Activated naive CD8-positive, alpha-beta T cell treated with anti-CD3 and anti-CD28 coated beads for 36 hours (primary cell): ENCODE results near the gene SMG6. TPM values are rescaled to one million over a fixed set of nuclear protein-coding genes. Genes with fewer than 3 reads are reported as not detected.
"Not testable (repeated sequence)": the region's sequence is repeated elsewhere in the genome, so short reads cannot be mapped to it uniquely, and the experiment has no call there.

Experiments used
- DNase-seq: peaks from one replicate; pipeline ENCODE4 v3.0.0; 2021
- H3K27ac Mint-ChIP-seq: one replicate; pipeline ENCODE4 v1.8.0; 2022; ENCODE audit warnings: mild to moderate bottlenecking, moderate library complexity, mixed read lengths
- H3K27me3 Mint-ChIP-seq: one replicate; pipeline ENCODE4 v1.8.0; 2022; ENCODE audit warnings: mild to moderate bottlenecking, mixed read lengths
- H3K36me3 Mint-ChIP-seq: one replicate; pipeline ENCODE4 v1.8.0; 2021; ENCODE audit warnings: mild to moderate bottlenecking, mixed read lengths
- H3K4me1 Mint-ChIP-seq: one replicate; pipeline ENCODE4 v1.8.0; 2021; ENCODE audit warnings: mixed read lengths
- H3K4me3 Mint-ChIP-seq: one replicate; pipeline ENCODE4 v1.8.0; 2022; ENCODE audit warnings: mild to moderate bottlenecking, moderate library complexity, mixed read lengths
- H3K9me3 Mint-ChIP-seq: one replicate; pipeline ENCODE4 v1.8.0; 2022; ENCODE audit warnings: mixed read lengths
- total RNA-seq, 2 experiments: library from RNA; stranded (reverse); gene quantifications; one replicate each; pipeline ENCODE4 v1.2.3, GENCODE V29; 2021

Gene SMG6
- total RNA-seq, 2 experiments from 2014 or later = 48.7 to 51.8 TPM

DNA sequence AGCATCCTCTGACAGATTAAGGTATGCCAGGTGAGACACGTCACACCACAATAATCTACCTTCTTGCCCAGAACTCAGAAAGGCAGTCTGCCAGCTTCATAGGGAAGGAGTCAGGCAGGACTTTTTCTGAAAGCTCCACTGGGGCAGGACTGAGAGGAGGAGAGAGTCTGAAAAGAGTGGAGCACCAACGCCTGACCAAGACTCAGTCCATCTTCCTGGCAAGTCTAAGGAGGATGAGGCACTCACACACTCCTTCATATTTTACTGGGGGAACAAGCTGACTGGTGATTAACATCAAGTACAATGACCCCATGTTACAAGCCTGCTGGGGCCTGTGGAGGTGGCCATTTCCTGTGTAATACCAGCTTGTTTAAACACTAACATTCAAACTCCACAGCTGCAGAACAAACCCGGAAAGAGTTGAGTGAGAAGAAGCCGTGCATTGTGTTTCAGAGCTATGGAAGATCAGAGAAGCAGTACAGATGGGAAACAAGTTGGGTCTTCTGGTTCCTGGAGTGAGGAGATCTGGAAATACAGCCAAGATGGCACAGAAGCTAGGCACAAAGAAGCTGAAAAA, 126.3 kb downstream of the SMG6 start:
- peaks cover 21% of the 10 kb centered on the region for H3K36me3 Mint-ChIP-seq
- no peaks in the 10 kb centered on the region for H3K9me3 Mint-ChIP-seq
- no peak overlapping the region for H3K4me3 Mint-ChIP-seq
- no peak for DNase-seq
- H3K27me3 Mint-ChIP-seq = no peaks in the 10 kb centered on the region
- H3K4me1 Mint-ChIP-seq = peaks cover 11% of the 10 kb centered on the region
- no peak overlapping the region for H3K27ac Mint-ChIP-seq

DNA sequence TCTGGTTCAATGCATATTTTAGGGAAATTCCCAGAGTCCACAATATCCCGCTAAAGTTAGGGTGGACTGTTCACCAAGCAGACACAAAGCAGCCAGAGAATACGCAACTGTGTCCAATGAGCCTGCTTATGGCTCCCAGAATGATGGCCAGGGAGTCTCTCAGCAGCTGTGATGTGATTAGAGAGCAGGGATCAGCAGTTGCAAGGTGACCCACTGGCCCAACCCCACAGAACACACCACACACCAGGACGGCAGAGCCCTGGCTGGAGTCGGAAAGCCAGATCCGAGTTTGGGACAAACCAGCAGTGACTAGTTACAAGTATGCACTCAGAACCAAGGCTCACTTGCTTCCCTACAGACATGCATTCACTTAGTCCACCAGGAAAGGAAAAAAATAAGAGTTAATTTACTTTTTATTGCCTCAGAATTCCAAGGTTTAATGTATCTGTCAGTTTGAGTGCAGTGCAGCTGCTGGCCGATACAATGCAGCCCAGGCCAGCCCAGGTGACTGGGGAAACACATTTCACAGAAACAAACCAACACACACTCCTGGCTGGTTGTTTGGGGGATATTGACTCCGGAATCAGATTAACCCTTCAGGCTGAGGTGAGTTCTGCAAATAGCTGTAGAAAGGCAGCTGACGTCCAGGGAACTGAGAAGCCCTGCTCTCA, 127.0 kb downstream of the SMG6 start:
- no peak for DNase-seq
- peaks cover 24% of the 10 kb centered on the region for H3K36me3 Mint-ChIP-seq
- H3K27ac Mint-ChIP-seq = no peak overlapping the region
- no peak overlapping the region for H3K4me3 Mint-ChIP-seq
- H3K27me3 Mint-ChIP-seq = no peaks in the 10 kb centered on the region
- H3K9me3 Mint-ChIP-seq = no peaks in the 10 kb centered on the region
- H3K4me1 Mint-ChIP-seq = peaks cover 9% of the 10 kb centered on the region

DNA sequence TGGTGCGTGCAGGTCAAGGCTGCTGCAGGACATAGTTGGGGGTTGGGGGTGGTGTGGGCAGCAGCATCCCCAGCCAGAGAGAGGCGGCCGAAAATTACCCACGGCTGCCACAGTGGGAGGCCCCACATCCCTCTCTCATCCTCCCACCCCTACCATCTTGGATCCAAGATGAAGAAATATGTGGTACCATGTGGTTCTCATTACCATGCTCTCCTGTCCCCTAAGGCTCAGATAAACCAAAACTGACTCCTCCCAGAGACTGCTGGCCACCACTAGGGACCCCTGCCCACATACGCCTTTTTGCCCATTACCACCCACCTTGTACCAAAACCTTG, 128.3 kb downstream of the SMG6 start:
- H3K27ac Mint-ChIP-seq = no peak overlapping the region
- peaks cover 5% of the 10 kb centered on the region for H3K4me1 Mint-ChIP-seq
- H3K4me3 Mint-ChIP-seq = no peak overlapping the region
- DNase-seq = no peak
- no peaks in the 10 kb centered on the region for H3K9me3 Mint-ChIP-seq
- no peaks in the 10 kb centered on the region for H3K27me3 Mint-ChIP-seq
- peaks cover 24% of the 10 kb centered on the region for H3K36me3 Mint-ChIP-seq

DNA sequence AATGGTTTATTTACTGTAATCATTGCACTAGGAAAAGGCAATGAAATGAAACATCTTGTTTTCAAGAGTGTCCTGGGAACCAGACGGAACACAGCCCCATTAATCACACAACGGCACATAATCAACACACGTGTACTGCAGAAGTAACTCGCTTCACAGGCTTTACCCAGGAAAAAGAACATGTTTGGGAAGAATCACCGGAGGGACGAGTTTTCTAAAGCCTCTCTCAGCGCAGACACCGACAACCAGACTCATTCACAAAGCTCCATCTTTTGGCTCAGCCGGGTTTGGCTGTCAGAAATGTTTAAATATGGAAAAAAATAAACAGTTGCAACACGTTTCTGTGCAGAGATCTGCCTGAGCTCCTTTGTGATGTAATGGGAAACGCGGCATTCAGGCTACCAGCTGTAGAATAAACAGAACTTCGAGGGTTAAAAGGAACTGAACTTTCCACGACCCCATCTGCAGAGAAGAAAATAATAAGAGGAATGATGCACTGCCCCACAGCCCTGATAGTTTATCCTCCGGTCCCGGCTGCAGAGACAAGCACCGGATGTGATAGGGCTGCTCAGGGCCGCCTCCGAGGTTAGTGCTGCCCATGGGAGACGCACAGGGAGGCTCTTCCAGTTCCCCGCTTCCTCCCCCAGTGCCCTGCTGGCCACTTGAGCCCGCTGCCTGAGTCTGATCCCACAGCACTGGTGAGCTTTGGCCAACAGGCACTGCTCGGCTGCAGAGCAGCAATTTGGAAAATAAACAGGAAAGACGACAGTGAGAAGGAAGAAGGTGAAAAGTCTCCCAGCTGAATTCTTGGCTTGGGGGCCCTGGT, 128.9 kb downstream of the SMG6 start:
- Mint-ChIP-seq H3K4me1 (peaks cover 5% of the 10 kb centered on the region), H3K36me3 (peaks cover 23% of the 10 kb centered on the region), H3K4me3 (no peak overlapping the region), H3K27me3 (no peaks in the 10 kb centered on the region), H3K9me3 (no peaks in the 10 kb centered on the region), H3K27ac (no peak overlapping the region)
- DNase-seq = no peak

DNA sequence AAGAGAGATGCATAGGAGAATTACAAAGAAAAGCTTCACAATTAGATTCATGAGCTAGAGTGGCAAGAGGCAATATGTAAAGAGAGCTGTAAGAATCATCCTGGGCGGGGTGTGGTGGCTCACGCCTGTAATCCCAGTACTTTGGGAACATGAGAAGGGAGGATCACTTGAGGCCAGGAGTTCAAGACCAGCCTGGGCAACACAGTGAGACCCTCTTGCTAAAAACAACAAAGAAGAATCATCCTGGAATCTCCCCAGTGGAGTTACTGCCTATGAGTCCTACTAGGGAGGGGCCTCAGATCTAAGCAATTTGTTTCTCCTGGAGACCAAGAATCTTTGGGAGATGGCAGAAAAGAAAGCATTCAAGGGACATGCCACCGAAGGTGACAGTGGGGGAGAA, 129.6 kb downstream of the SMG6 start:
- no peak for DNase-seq
- Mint-ChIP-seq H3K27ac (no peak overlapping the region), H3K27me3 (no peaks in the 10 kb centered on the region), H3K4me3 (no peak overlapping the region), H3K9me3 (no peaks in the 10 kb centered on the region), H3K36me3 (peaks cover 28% of the 10 kb centered on the region), H3K4me1 (peaks cover 3% of the 10 kb centered on the region)

DNA sequence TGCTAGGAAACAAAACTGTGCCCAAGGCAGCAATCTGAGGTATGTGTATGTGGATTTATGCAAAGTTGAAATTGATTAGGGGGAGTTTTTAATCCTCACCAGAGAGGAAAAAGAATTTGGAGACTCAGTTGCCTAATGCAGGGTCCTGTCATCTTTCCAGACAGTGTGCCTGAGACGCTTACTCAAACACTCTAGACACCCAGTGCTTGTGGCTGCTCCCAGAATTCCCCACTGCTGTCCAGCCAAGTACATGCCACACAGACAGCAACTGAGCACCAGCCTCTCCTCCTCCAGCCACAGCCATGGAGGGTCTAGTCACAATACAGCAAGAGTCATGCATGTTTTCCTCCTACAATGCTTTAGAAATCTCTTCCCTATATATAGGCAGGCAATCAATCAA, 130.6 kb downstream of the SMG6 start:
- Mint-ChIP-seq H3K27ac (no peak overlapping the region), H3K4me1 (peaks cover 3% of the 10 kb centered on the region), H3K36me3 (peaks cover 26% of the 10 kb centered on the region), H3K27me3 (no peaks in the 10 kb centered on the region), H3K9me3 (no peaks in the 10 kb centered on the region), H3K4me3 (no peak overlapping the region)
- DNase-seq = no peak

DNA sequence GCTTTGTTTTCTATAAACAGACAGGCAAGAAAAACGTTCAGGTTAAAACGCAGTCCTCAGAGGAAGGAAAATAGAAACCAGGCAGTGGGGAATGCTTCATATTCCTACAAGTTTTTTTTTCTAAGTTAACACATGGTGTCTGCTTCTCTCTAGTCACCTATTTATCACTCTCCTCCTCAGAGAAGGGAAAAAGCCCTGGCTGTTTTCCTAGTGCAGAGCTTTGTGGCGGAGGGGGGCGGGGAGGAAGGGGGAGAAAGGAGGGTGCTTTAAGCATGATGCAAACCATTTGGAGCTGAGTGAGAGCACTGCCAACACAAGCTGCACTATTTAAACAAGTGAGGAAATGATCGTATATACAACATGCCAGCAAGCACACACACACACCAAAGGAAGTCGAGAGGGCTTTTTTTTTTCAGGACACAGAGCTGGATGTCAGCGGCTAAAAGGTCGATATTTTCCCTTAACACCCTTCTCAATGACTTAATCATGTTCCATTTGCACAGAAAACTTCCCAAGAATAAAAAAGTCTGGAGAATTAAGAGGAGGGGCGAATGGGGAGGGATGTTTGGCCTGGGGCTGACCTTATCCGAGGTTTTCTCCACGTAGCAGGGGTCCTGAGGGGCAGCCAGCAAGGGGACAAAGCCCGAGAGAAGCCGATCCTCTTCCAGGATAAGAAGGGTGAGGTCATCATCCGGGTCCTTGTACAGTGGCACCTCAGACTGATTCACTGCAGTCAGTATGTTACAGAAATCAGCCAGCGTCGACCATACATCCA, 131.3 kb downstream of the SMG6 start:
- Mint-ChIP-seq H3K9me3 (no peaks in the 10 kb centered on the region), H3K4me1 (no peaks in the 10 kb centered on the region), H3K27ac (no peak overlapping the region)

DNA sequence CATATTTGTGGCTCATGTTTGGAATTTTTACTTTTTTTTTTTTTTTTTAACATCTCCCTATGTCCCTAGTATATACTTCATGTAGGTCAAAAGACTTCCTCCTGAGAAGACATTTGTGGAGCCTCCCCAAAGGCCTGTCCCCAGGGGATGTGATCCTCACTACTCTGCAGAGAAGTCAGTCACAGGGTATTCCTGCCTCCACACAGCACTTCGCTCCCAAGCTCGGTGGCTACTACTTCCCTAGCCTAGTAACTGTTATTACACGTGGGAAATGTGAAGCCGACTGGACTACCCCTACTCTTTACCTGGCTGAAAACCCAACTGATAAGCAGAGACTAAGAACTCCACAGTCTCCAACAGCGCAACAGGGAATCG, 131.9 kb downstream of the SMG6 start:
- Mint-ChIP-seq H3K36me3 (peaks cover 28% of the 10 kb centered on the region), H3K27ac (no peak overlapping the region), H3K9me3 (no peaks in the 10 kb centered on the region), H3K4me3 (no peak overlapping the region), H3K27me3 (no peaks in the 10 kb centered on the region), H3K4me1 (no peaks in the 10 kb centered on the region)
- DNase-seq = no peak

More for the DNA sequence above, 131.3 kb downstream of the SMG6 start:
- H3K36me3 Mint-ChIP-seq = peaks cover 26% of the 10 kb centered on the region
- H3K27me3 Mint-ChIP-seq = no peaks in the 10 kb centered on the region
- DNase-seq = no peak
- no peak overlapping the region for H3K4me3 Mint-ChIP-seq

DNA sequence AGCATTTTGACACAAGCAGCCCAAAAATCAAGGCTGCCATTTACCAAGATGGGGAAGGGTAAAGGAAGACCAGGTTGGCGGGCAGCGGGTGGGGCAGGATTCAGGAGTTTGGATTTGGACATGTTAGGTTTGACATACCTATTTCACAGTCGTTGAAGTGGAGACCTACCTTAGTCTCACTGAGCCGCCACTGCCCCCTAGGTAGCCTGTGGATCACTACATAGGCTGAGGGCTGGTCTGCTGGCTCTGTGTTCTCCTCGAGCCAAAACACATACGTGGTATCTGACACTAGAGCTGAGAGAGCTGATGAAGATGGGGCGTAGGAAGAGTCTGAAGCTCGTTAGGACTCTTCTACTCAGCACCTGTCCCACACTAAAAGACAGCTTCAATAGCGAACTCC, 133.6 kb downstream of the SMG6 start:
- Mint-ChIP-seq H3K4me3 (no peak overlapping the region), H3K36me3 (peaks cover 27% of the 10 kb centered on the region), H3K9me3 (no peaks in the 10 kb centered on the region), H3K4me1 (no peaks in the 10 kb centered on the region), H3K27ac (no peak overlapping the region), H3K27me3 (no peaks in the 10 kb centered on the region)
- peak; percentile 16 for DNase-seq

DNA sequence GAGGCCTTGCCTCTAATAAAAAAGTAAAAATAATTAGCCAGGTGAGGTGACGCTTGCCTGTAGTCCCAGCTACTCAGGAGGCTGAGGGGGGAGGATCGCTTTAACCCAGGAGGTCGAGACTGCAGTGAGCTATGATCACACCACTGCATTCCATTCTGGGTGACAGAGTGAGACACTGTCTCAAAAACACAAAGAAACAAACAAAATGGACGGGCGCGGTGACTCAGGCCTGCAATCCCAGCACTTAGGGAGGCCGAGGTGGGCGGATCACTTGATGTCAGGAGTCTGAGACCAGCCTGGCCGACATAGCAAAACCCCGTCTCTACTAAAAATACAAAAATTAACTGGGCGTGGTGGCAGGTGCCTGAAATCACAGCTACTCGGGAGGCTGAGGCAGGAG, 137.9 kb downstream of the SMG6 start:
- not testable (repeated sequence) for H3K27ac Mint-ChIP-seq, H3K4me1 Mint-ChIP-seq, DNase-seq, H3K27me3 Mint-ChIP-seq, H3K9me3 Mint-ChIP-seq, H3K4me3 Mint-ChIP-seq
- H3K36me3 Mint-ChIP-seq = peaks cover 19% of the 10 kb centered on the region

DNA sequence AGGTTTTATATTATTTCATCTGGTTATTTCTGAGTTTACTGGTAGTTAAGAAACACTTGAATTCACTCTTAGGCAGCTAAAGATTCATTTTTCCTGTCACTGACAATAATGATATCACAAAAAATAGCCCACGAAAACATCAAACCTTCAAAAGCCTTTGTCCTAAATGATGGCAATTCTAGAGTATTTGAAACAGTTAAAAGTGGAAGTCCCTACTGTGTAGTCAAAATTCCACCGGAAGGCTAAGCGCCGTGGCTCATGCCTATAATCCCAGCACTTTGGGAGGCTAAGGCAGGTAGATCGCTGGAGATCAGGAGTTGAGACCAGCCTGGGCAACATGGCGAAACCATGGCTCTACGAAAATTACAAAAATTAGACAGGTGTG, 145.2 kb downstream of the SMG6 start:
- peaks cover 18% of the 10 kb centered on the region for H3K36me3 Mint-ChIP-seq
- H3K9me3 Mint-ChIP-seq = no peaks in the 10 kb centered on the region
- H3K4me3 Mint-ChIP-seq = no peak overlapping the region
- H3K27ac Mint-ChIP-seq = no peak overlapping the region
- no peak for DNase-seq
- H3K4me1 Mint-ChIP-seq = peaks cover 26% of the 10 kb centered on the region
- H3K27me3 Mint-ChIP-seq = no peaks in the 10 kb centered on the region

DNA sequence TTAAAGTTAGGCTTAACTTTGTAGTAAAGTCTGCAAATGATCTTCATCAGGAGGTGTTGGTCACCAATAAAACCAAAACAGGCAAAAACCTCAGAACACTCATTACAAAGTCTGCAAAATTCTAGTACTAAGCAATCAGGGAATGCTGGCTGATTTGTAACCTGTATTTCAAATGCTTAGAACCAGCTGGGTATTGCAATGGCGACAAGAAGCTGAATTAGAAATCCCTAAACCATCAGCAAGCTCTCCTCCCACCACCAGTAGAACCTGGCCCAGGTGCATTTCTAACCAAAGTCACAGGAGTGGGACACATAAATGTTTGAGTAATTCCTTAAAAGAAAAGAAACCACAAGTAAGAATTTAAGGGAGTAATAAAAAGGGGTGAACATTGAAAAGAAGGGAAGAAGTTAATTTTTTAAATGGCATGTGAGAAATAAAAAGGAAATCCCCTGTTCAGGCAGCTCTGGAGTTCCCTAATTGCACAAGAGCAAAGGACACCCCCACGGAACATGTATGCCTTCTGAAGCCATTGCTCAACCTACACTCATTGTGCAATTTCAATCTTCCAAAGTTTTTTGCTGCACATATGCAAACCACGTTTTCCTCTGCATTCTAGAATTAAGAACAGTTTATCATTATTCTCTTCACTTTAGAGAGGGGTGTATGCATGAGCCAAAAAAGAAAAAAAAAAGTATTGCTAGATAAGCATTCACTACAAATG, 145.8 kb downstream of the SMG6 start:
- peaks cover 26% of the 10 kb centered on the region for H3K4me1 Mint-ChIP-seq
- H3K27ac Mint-ChIP-seq = no peak overlapping the region
- no peak overlapping the region for H3K4me3 Mint-ChIP-seq
- peaks cover 18% of the 10 kb centered on the region for H3K36me3 Mint-ChIP-seq
- DNase-seq = no peak
- H3K27me3 Mint-ChIP-seq = no peaks in the 10 kb centered on the region
- H3K9me3 Mint-ChIP-seq = no peaks in the 10 kb centered on the region

DNA sequence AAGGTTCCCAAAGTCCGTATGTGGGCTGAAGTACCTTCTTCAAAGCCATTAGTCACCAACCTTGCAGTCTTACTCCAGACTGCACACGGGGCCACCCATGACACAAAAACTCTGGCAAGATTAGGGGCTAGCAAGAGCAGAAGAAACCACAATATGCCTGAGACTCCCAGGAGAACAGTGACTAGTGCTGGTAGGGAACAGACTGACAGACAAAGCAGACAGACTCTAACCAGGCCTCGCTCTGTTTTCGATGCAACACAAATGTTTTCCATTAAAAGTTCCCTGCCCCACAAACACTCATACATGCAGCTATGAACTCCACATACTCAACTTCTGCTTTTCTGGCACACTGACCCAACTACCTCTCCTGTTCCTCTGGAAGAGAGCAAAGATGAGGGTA, 146.5 kb downstream of the SMG6 start:
- H3K4me1 Mint-ChIP-seq = peaks cover 26% of the 10 kb centered on the region
- no peak overlapping the region for H3K4me3 Mint-ChIP-seq
- DNase-seq = no peak
- H3K27ac Mint-ChIP-seq = no peak overlapping the region
- H3K9me3 Mint-ChIP-seq = no peaks in the 10 kb centered on the region
- H3K27me3 Mint-ChIP-seq = no peaks in the 10 kb centered on the region
- peaks cover 18% of the 10 kb centered on the region for H3K36me3 Mint-ChIP-seq

DNA sequence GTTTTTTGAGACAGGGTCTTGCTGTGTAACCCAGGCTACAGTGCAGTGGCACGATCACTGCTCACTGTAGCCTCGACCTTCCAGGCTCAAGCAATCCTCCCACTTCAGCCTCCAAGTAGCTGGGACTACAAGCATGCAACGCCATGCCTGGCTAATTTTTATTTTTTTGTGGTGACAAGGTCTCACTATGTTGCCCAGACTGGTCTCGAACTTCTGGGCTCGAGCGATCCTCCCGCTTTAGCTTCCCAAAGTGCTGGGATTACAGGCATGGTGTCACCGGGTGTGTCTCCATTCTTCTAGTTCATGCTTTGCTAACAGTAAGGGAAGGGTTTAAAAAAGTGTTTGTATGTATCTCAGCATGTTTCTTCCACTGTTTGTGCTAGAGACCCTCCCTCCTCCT, 146.9 kb downstream of the SMG6 start:
- no peak overlapping the region for H3K27ac Mint-ChIP-seq
- DNase-seq = no peak
- peaks cover 18% of the 10 kb centered on the region for H3K36me3 Mint-ChIP-seq

DNA sequence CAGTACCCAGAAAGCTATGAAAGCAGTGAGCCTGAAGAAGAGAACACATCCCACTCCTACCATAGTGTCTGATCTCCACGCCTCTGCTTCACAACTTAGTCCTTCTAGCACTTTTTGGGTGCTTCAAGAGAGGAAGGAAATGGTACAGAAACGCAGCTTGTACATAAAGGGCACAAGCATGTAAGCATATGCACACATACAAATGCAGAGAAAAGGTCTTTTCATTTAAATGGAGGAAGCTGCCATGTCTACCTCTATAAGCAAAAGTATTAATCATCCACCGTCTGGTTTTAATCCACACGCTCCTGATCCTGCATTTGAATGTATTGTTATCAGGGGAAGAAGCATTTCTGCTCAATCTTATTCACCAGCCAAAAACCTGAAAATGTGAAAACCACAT, 148.0 kb downstream of the SMG6 start:
- Mint-ChIP-seq H3K27ac (no peak overlapping the region), H3K9me3 (no peaks in the 10 kb centered on the region), H3K36me3 (peaks cover 18% of the 10 kb centered on the region), H3K4me1 (peaks cover 31% of the 10 kb centered on the region), H3K4me3 (no peak overlapping the region), H3K27me3 (no peaks in the 10 kb centered on the region)
- DNase-seq = no peak

More for the DNA sequence above, 146.9 kb downstream of the SMG6 start:
- Mint-ChIP-seq H3K9me3 (no peaks in the 10 kb centered on the region), H3K27me3 (no peaks in the 10 kb centered on the region), H3K4me1 (peaks cover 27% of the 10 kb centered on the region), H3K4me3 (no peak overlapping the region)
